Activated CD4-positive, alpha-beta T cell treated with anti-CD3 and anti-CD28 coated beads, Interleukin-2, amount 10 ng/mL, durations not matched to agents 7 days and 5 days (primary cell): ENCODE results near the gene RGS3. TPM values are rescaled to one million over a fixed set of nuclear protein-coding genes. Genes with fewer than 3 reads are reported as not detected.

Source experiments
- CTCF ChIA-PET: fragments of 350-600 bp; sonication (Branson Sonifier 250); formaldehyde crosslinking; loops from one replicate; lab custom pipeline; 2021; ENCODE audit warnings: antibody characterized with exemption; lab: Charles Lee
- POLR2A ChIA-PET: fragments of 350-600 bp; sonication (Branson Sonifier 250); formaldehyde crosslinking; loops from one replicate; lab custom pipeline; 2021; ENCODE audit warnings: antibody characterized with exemption; lab: Charles Lee
- DNase-seq: peaks from one replicate; pipeline ENCODE4 v3.0.0-alpha.2; 2020
- H3K27ac Mint-ChIP-seq: one replicate; pipeline ENCODE4 v1.8.0; 2021; ENCODE audit warnings: mild to moderate bottlenecking, moderate library complexity, mixed read lengths
- H3K27me3 Mint-ChIP-seq: one replicate; pipeline ENCODE4 v1.8.0; 2021; ENCODE audit warnings: mixed read lengths
- H3K36me3 Mint-ChIP-seq: one replicate; pipeline ENCODE4 v1.8.0; 2021; ENCODE audit warnings: low read depth, mixed read lengths
- H3K4me1 Mint-ChIP-seq: one replicate; pipeline ENCODE4 v1.8.0; 2021; ENCODE audit warnings: mixed read lengths
- H3K4me3 Mint-ChIP-seq: one replicate; pipeline ENCODE4 v1.8.0; 2021; ENCODE audit warnings: mild to moderate bottlenecking, moderate library complexity, mixed read lengths
- H3K9me3 Mint-ChIP-seq: one replicate; pipeline ENCODE4 v1.8.0; 2021; ENCODE audit warnings: mixed read lengths
- total RNA-seq, 2 experiments: library from RNA; stranded (reverse); gene quantifications; one replicate each; pipeline ENCODE4 v1.2.3, GENCODE V29; 2021

RGS3 gene
- total RNA-seq, 2 experiments from 2014 or later, result 41.5 to 41.6 TPM

DNA sequence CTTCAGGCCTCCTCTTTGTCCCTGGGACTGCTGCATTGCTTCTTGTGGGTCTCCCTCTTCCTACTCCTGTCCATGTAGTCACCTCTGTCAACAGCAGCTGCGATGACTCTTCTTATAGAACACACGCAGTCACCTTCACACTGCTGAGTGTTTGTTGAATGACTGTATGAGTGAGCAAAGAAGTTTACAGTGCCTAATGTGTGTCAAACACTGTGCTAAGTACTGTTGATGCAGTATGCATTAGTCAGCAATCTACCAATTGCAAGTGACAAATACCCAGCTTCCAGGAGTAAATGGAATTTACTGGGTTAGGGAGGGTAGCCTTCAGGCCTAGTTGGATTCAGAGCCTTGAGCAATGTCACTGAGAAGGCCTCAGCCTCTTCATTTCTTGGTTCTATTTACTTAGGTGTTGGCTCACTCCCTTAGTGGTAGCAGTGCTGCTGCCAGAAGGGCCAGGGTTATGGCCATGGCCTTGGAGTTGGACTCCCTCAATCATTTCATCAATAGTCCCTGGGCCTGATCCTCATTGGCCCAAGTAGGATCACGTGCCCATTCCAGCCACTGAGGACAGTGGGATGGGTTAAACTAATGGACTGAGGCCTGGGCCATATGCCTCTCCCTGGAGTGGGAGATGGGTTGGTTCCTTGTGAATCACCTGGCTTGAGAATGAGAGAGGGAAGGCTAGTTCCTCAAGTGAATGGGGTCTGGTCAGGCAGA, 93.5 kb downstream of the RGS3 start:
- ChIA-PET POLR2A (no interaction called here), CTCF (interaction anchor here (0.6 kb wide), 1 partner anchor 24 kb away, joined by 3 read pairs; no protein-coding TSS in a partner anchor)
- no peak overlapping the region for H3K27ac Mint-ChIP-seq
- H3K9me3 Mint-ChIP-seq, result no peaks in the 10 kb centered on the region
- no peaks in the 10 kb centered on the region for H3K27me3 Mint-ChIP-seq
- peaks cover 19% of the 10 kb centered on the region for H3K4me1 Mint-ChIP-seq
- H3K36me3 Mint-ChIP-seq, result no peaks in the 10 kb centered on the region
- H3K4me3 Mint-ChIP-seq, result no peak overlapping the region
- DNase-seq, result no peak

DNA sequence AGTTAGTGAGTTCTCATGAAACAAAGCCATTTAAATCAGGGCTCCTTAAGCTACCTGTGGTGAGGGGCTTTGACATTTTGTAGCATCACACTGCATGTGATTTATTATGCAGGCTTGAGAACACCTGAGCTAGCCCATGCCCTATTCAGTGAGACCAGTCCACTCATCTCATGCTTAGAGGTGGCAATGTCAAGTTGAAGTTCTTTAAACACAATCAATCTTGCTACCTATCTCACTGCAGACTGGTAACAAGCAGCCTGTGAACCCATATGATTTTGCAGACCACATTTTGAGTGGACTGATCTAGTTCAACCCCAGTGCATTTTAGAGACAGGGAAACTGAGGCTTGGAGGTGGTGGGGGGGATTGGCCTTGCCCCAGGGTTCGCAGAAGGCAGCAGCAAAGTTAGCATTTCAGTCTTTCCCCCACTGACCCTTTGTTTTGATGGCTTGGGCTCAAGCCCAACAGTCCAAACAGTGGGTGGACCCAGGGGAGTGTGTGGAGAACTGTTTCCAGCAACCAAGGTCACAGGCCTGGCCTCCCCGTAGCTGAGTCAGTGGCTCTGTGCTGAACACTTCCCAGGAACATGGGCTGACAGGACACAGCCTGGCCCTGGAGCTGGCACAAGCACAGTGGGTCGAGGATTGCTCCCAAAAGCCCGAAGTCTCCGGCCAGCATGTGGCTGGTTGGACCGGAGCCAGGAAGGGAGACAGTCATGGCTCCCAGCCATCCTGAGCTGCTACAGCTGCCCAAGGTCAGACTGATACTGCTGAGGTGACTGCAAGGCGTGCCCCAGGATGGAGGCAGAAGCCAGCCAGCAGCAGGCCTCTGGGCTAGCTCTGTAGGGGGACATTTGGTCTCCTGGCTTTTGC, 95.3 kb downstream of the RGS3 start:
- Mint-ChIP-seq H3K36me3 (no peaks in the 10 kb centered on the region), H3K4me3 (no peak overlapping the region), H3K4me1 (peaks cover 19% of the 10 kb centered on the region), H3K27me3 (no peaks in the 10 kb centered on the region), H3K27ac (no peak overlapping the region), H3K9me3 (no peaks in the 10 kb centered on the region)
- ChIA-PET CTCF (interaction anchor here (0.7 to 1.8 kb wide), 5 partner anchors 12 to 42 kb away, joined by 3 to 6 read pairs (median 3); no protein-coding TSS in a partner anchor), POLR2A (no interaction called here)
- no peak for DNase-seq

DNA sequence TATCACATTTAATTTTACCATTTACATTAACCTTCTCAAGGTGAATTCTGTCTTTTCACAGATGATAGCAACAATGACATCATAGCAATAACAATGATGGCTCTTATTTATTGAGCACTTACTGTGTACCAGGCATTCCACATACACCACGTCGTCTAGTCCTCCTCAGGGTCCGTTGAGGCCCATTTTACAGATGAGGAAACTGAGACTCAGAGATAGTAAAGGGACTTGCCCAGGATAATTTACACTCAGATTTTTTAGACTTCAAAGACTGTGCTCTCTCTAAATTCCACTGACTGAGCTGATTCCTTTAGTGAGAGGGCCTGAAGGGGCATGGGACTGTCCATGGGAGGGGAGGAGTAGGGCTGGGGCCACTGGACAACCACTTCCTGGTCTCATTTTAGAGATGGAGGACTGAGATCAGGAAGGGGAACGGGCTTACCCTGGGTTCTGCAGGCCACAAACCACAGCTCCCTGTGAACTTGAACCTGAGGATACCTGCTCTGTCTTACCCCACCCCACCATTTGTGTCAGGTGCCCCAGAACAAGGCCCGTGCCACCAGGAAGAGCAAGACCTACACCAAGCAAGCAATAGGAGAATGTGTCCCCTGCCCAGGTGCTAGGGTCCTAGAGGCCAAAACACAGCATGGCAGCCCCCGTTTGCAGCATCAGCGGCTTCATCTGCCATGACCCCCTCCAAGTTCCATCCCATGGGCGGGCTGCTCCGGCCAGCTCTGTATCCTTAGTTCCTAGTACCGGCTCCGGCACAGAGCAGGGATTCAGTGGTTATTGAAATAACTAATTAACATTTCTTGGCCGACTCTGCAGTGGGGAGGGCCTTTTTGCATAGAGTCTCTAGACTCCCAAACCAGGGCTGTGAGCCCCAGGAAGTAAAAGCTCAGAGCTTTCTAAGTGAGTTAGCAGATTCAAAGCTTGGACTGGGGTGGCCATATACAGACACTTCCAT, 96.6 kb downstream of the RGS3 start:
- Mint-ChIP-seq H3K36me3 (no peaks in the 10 kb centered on the region), H3K27me3 (no peaks in the 10 kb centered on the region), H3K4me1 (peaks cover 19% of the 10 kb centered on the region), H3K27ac (peak overlapping the region; percentile 47), H3K4me3 (no peak overlapping the region), H3K9me3 (no peaks in the 10 kb centered on the region)
- CTCF ChIA-PET, result interaction anchor here (1.2 to 1.8 kb wide), 5 partner anchors 13 to 41 kb away, joined by 3 to 6 read pairs (median 3); no protein-coding TSS in a partner anchor
- no peak for DNase-seq
- POLR2A ChIA-PET, result no interaction called here

DNA sequence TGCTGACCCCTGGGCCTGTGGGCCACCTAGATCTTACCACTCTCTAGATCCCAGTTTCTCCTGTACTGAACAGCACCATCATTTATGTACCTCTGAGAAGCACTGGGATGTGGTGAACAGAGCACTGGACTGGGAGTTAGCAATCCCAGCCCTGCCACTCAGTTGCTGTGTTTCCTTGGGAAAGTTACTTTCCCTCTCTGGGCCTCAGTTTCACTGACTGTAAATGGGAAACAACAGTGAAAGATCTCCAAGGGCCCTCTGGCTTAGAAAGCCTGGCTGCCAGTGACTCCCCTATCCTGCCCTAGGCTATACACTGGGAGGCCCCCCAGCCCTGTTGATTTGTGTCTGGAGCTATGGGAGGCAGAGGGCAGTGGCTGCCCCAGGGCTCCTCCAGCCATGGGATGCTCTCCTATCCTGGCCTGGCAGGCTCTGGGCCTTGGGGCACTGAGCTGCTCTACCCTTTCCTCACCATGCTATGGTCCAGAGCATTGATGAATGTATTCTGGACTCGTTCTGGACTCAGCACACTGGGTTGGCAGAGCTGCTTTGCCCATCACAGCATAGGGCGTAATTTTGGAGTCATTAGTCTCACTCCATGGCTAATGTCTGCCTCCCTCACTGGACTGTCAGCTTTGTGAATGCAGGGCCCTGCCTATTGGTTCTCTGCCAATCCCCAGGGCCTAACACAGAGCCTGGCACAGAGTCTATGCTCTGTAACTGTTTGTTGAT, 99.3 kb downstream of the RGS3 start:
- H3K4me3 Mint-ChIP-seq, result no peak overlapping the region
- DNase-seq, result no peak
- CTCF ChIA-PET, result interaction anchor here (1.1 to 1.7 kb wide), 3 partner anchors 10 to 16 kb away, joined by 3 to 4 read pairs (median 4); no protein-coding TSS in a partner anchor

DNA sequence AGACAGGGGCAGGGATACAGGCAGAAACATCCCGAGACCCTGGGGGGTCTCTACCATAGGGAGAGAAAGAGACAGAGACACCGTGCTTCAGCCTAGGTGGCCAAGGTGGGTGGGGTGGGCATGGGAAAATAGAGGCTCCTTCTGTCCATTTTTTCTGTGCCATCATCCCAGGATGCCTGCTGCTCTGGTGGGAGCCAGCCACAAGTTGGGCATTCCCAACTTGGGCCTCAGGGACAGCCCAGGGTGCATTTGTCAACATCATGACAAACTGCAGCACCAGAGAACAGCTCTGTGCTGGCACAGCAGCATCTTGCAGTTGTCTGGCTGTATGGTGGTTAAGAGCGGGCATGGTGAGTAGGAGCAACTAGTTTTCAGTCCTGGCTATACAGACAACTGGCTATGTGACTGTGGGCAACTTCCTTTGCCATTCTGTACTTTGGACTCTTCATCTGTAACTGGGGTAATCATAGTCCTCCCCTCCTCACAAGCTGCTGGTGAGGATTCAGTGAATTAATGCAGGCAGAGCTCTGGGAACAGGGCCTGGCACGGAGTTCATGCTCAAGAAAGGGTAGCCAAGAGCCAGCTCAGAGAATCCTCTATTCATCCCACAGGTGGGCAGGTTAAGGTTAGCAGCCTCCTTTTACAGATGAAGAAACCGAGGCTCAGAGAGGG, 100.4 kb downstream of the RGS3 start:
- peaks cover 17% of the 10 kb centered on the region for H3K4me1 Mint-ChIP-seq
- DNase-seq, result no peak
- no peaks in the 10 kb centered on the region for H3K36me3 Mint-ChIP-seq
- no peak overlapping the region for H3K4me3 Mint-ChIP-seq
- no peak overlapping the region for H3K27ac Mint-ChIP-seq
- CTCF ChIA-PET, result interaction anchor here (1.1 to 1.7 kb wide), 2 partner anchors 10 to 11 kb away, joined by 3 to 4 read pairs; no protein-coding TSS in a partner anchor
- H3K9me3 Mint-ChIP-seq, result no peaks in the 10 kb centered on the region
- POLR2A ChIA-PET, result no interaction called here
- no peaks in the 10 kb centered on the region for H3K27me3 Mint-ChIP-seq

More for the DNA sequence above, 99.3 kb downstream of the RGS3 start:
- Mint-ChIP-seq H3K36me3 (no peaks in the 10 kb centered on the region), H3K27me3 (no peaks in the 10 kb centered on the region), H3K9me3 (no peaks in the 10 kb centered on the region), H3K4me1 (peaks cover 17% of the 10 kb centered on the region), H3K27ac (peak overlapping the region; percentile 3)
- POLR2A ChIA-PET, result interaction anchor here (0.5 kb wide), 1 partner anchor 1044 kb away, joined by 3 read pairs; no protein-coding TSS in a partner anchor

DNA sequence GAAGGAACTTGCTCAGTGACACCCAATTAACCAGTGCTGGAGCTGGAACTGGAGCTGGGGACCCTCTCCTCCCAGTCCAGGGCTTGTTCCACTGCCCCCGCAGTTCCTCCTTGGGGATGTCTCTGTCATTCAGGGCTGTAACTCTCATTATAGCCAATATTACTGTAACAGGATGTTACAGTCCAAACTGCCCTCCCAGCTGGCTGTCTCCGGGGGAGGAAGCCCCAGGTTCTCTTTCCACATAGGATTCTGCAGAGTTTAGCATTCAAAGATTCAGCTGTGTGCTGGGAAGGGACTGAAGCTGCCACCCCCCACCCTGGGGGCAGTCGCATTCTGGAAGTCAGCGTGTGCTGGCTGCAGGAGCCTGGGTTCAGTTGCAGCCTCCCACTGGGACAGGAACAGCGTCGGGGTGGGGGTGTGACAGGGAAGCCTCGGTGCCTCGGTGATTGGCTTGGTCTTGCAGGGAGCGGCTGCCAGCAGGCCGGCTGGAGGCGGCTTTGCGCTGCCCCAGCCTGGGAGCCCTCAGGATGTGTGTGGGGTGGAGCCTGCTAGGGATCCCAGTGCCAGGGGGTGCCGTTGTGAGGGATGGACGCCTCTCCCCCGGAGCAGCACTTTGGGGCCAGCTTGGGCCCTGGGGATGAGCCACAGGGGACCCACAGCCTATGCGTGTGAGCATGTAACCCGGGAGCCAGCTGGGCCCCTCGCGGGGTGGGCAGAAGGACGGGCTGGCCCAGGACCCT, 101.1 kb downstream of the RGS3 start:
- DNase-seq, result no peak

DNA sequence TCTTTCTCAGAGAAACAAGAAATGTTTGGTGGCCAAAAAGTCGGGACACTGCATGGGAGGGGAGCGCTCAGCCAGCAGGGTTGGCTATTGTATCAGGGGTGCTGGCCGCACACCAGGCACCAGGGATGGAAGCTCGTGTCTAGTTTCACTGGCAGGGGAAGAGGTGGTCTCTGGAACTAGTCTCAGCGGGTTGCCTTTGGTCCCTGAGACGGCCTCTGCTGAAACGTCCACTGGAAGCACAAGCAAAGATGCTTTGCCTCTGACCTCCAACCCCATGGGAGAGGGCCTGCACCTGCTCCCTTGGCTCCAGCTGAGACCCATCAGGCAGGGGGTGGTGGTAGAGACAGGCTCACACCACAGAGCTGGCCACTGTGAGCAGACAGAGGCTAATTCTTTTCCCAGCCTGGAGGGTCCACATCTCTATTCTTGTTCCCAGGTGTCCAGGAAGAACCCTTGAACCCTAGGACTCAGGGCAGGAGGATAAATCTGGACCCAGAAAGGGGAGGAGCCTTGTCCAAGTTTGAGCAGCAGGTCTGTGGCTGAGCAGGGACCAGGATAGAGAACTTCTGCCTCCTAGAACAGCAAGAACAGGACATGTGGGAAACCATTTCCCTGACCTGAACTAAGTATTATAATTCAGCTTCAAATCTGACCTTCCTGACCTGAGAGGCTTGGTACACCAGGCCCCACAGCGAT, 102.6 kb downstream of the RGS3 start:
- Mint-ChIP-seq H3K9me3 (no peaks in the 10 kb centered on the region), H3K4me3 (no peak overlapping the region), H3K36me3 (no peaks in the 10 kb centered on the region), H3K4me1 (peaks cover 2% of the 10 kb centered on the region), H3K27me3 (no peaks in the 10 kb centered on the region), H3K27ac (no peak overlapping the region)
- CTCF ChIA-PET, result interaction anchor here (0.6 to 1.4 kb wide), 4 partner anchors 11 to 786 kb away, joined by 3 to 4 read pairs (median 4); no protein-coding TSS in a partner anchor
- no peak for DNase-seq
- POLR2A ChIA-PET, result no interaction called here

More for the DNA sequence above, 101.1 kb downstream of the RGS3 start:
- H3K4me3 Mint-ChIP-seq, result no peak overlapping the region
- H3K27me3 Mint-ChIP-seq, result no peaks in the 10 kb centered on the region
- no peaks in the 10 kb centered on the region for H3K36me3 Mint-ChIP-seq
- H3K27ac Mint-ChIP-seq, result no peak overlapping the region
- H3K9me3 Mint-ChIP-seq, result no peaks in the 10 kb centered on the region
- H3K4me1 Mint-ChIP-seq, result peaks cover 16% of the 10 kb centered on the region
- ChIA-PET CTCF (interaction anchor here (1.0 to 1.4 kb wide), 3 partner anchors 9 to 12 kb away, joined by 3 to 4 read pairs (median 4); no protein-coding TSS in a partner anchor), POLR2A (no interaction called here)

DNA sequence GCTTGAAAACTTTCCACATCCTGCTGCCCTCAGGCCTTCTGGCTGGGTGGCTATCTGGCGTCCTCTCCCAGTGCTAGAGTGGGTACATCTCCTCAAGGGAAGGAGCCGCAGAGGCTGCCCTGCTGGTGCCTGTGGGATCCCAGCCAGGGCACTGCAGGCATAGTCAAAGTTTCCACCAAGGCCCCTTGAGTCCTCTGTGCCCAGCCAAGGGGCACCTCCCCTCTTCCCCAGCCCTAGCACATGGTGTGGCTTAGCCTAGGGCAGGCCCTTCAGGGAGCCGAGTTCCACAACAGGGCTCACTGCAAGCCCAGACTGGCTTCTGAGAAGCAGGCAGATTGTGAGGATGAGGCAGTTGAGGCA, 103.2 kb downstream of the RGS3 start:
- no peak for DNase-seq
- H3K36me3 Mint-ChIP-seq, result no peaks in the 10 kb centered on the region
- H3K27me3 Mint-ChIP-seq, result no peaks in the 10 kb centered on the region
- no peak overlapping the region for H3K4me3 Mint-ChIP-seq
- no peak overlapping the region for H3K27ac Mint-ChIP-seq
- ChIA-PET POLR2A (no interaction called here), CTCF (no interaction called here)
- H3K9me3 Mint-ChIP-seq, result no peaks in the 10 kb centered on the region
- no peaks in the 10 kb centered on the region for H3K4me1 Mint-ChIP-seq

DNA sequence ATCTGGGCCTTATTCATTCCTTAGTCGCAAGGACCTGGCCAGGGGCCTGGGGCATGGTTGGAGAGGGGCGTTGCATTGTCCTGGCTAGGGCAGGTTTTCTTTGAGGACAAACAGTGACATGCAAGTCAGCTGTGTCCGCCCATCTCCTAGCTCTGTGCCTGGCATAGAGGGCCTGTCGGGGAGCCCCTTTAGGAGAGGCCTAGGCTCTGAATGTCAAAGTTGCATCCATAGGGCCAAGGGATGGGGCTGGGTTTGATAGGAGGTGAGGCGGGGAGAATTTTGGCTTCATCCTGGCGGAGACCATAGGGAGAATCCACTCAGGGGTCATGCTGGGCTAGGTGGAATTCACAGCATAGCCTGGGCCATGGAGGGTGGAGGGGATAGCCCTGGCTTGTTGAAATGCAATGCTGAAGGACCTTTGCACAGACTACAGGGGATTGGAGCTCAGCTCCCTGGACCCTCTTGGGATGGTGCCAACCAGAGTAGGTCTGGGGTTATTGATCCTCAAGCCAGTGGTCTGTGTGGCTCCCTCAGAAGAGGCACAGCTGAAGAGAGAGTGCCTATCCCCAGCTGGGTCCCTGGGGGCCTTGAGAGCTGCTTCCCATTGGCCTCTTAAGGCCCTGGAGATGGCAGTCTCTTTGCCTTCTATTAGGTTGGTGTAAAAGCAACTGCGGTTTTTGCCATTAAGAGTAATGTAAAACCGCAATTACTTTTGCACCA, 104.0 kb downstream of the RGS3 start:
- DNase-seq, result no peak
- POLR2A ChIA-PET, result no interaction called here
- Mint-ChIP-seq H3K27me3 (no peaks in the 10 kb centered on the region), H3K9me3 (no peaks in the 10 kb centered on the region), H3K4me1 (no peaks in the 10 kb centered on the region), H3K36me3 (no peaks in the 10 kb centered on the region), H3K27ac (no peak overlapping the region), H3K4me3 (no peak overlapping the region)
- CTCF ChIA-PET, result interaction anchor here (1.3 to 1.4 kb wide), 2 partner anchors 12 to 14 kb away, joined by 4 to 5 read pairs; no protein-coding TSS in a partner anchor

DNA sequence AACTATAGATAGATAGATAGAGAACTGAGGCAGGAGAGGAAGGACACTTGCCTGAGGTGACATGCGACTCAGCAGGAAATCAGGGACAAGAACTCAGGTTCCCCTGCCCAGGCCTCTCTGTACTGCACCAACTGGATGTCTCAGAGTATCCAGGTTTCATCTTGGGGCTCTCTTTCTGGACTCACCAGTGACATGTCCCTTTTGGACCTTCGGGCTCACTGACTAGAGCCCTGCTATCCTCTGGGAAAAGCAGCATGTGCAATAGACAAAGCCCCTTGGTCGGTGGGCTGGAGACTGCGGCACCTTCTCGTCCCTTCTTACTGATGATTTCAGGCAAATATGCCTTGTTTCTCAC, 104.5 kb downstream of the RGS3 start:
- no peak overlapping the region for H3K4me3 Mint-ChIP-seq
- peaks cover under 1% of the 10 kb centered on the region for H3K4me1 Mint-ChIP-seq
- H3K27me3 Mint-ChIP-seq, result no peaks in the 10 kb centered on the region
- no peaks in the 10 kb centered on the region for H3K9me3 Mint-ChIP-seq
- CTCF ChIA-PET, result interaction anchor here (1.3 to 1.4 kb wide), 2 partner anchors 11 to 14 kb away, joined by 4 to 5 read pairs; no protein-coding TSS in a partner anchor
- no peak for DNase-seq
- H3K36me3 Mint-ChIP-seq, result no peaks in the 10 kb centered on the region
- POLR2A ChIA-PET, result no interaction called here
- H3K27ac Mint-ChIP-seq, result peak overlapping the region; percentile 36
